Lower lobe of right lung (tissue), 2 donors: ENCODE results near the gene ZDHHC4. TPM values are rescaled to one million over a fixed set of nuclear protein-coding genes. Genes with fewer than 3 reads are reported as not detected.

Experiments used
- ATAC-seq, 2 donors: fragments of 200-7000 bp; cut with Tn5 transposase; one replicate each; pipeline ENCODE4 v1.9.1; 2020 to 2022; ENCODE audit warnings: mild to moderate bottlenecking in 2 of 2, moderate library complexity in 2 of 2
- DNase-seq: peaks from one replicate; pipeline ENCODE4 v3.0.0-alpha.2; 2020
- H3K27ac ChIP-seq: fragments of 200-600 bp; one replicate; pipeline ENCODE4 v1.8.0; 2022
- H3K27me3 ChIP-seq: fragments of 200-600 bp; one replicate; pipeline ENCODE4 v1.8.0; 2022; ENCODE audit warnings: low read depth
- H3K36me3 ChIP-seq: fragments of 200-600 bp; one replicate; pipeline ENCODE4 v1.8.0; 2022; ENCODE audit warnings: mild to moderate bottlenecking
- H3K4me1 ChIP-seq: fragments of 200-600 bp; one replicate; pipeline ENCODE4 v1.8.0; 2022
- H3K4me3 ChIP-seq: fragments of 200-600 bp; one replicate; pipeline ENCODE4 v1.8.0; 2022; ENCODE audit warnings: mild to moderate bottlenecking
- H3K9me3 ChIP-seq: fragments of 200-600 bp; one replicate; pipeline ENCODE4 v1.8.0; 2022
- CTCF ChIP-seq: fragments of 200-600 bp; IDR thresholded peaks from one replicate; pipeline ENCODE4 v1.8.0; 2022; ENCODE audit warnings: antibody characterized with exemption, mild to moderate bottlenecking
- intact Hi-C: fragments of 100-400 bp; cut with DNase I; formaldehyde crosslinking; loops from one replicate; pipeline ENCODE4 v1.11.0; 2022
- total RNA-seq: library from RNA; stranded (reverse); fragmentation: NEBNext Ultra II Directional; extraction: Animal tissue kit (Norgen Biotek cat#: 25700); gene quantifications from one replicate; pipeline ENCODE4 v1.2.1, GENCODE V29; 2021
- donor health status: DM: no; HTN: yes; CAD: no; lungs with severe emphysema.

ZDHHC4 gene
- total RNA-seq, 1 donor from 2014 or later, result 41.8 TPM

GRCh38 chr7:6542368-6542767 lies 34.9 kb upstream of the ZDHHC4 start:
- intact Hi-C loops, result no loop called here
- Histone ChIP-seq H3K36me3 (no peaks in the 10 kb centered on the region), H3K27ac (no peak overlapping the region), H3K9me3 (no peaks in the 10 kb centered on the region), H3K4me3 (no peak overlapping the region), H3K4me1 (no peaks in the 10 kb centered on the region), H3K27me3 (peaks cover 17% of the 10 kb centered on the region)
- no peak for ATAC-seq
- no peak for TF ChIP-seq CTCF
- DNase-seq, result no peak

- H3K9me3 ChIP-seq, result no peaks in the 10 kb centered on the region
- intact Hi-C loops, result no loop called here
- DNase-seq, result no peak
- no peak overlapping the region for H3K27ac ChIP-seq
- no peaks in the 10 kb centered on the region for H3K36me3 ChIP-seq
- no peak overlapping the region for H3K4me3 ChIP-seq
- ATAC-seq, result peak in 1 of 2 donors; percentile 23
- H3K4me1 ChIP-seq, result no peaks in the 10 kb centered on the region
- H3K27me3 ChIP-seq, result no peaks in the 10 kb centered on the region
- no peak for TF ChIP-seq CTCF
These were observed 31.7 kb upstream of the ZDHHC4 start for GRCh38 chr7:6545398-6546126.

GRCh38 chr7:6546498-6547251 lies 30.6 kb upstream of the ZDHHC4 start:
- Histone ChIP-seq H3K36me3 (no peaks in the 10 kb centered on the region), H3K27ac (no peak overlapping the region), H3K4me3 (no peak overlapping the region), H3K27me3 (no peaks in the 10 kb centered on the region), H3K9me3 (no peaks in the 10 kb centered on the region), H3K4me1 (no peaks in the 10 kb centered on the region)
- DNase-seq, result no peak
- no peak for TF ChIP-seq CTCF
- intact Hi-C loops, result no loop called here
- no peak for ATAC-seq

GRCh38 chr7:6547400-6547799 lies 29.9 kb upstream of the ZDHHC4 start:
- TF ChIP-seq CTCF, result no peak
- Histone ChIP-seq H3K4me1 (no peaks in the 10 kb centered on the region), H3K36me3 (no peaks in the 10 kb centered on the region), H3K27ac (no peak overlapping the region), H3K27me3 (no peaks in the 10 kb centered on the region), H3K4me3 (no peak overlapping the region), H3K9me3 (no peaks in the 10 kb centered on the region)
- no peak for DNase-seq
- no peak for ATAC-seq
- intact Hi-C loops, result no loop called here

- H3K36me3 ChIP-seq, result no peaks in the 10 kb centered on the region
- H3K9me3 ChIP-seq, result no peaks in the 10 kb centered on the region
- DNase-seq (no peak), ATAC-seq (no peak)
- no peak within 1 kb of the TSS for H3K27ac ChIP-seq
- intact Hi-C loops, result no loop called here
- no peaks in the 10 kb centered on the region for H3K27me3 ChIP-seq
- no peak within 1 kb of the TSS for H3K4me3 ChIP-seq
- no peaks in the 10 kb centered on the region for H3K4me1 ChIP-seq
- no peak for TF ChIP-seq CTCF
These were observed 26.2 kb upstream of the ZDHHC4 start, which contains the start of gene GRID2IP for GRCh38 chr7:6551016-6551511. TSS of gene GRID2IP (minus strand) at chr7:6551461. CDS start at chr7:6551436, 25 bp downstream.
